ENCODE results near the gene IP6K2. TPM values are rescaled to one million over a fixed set of nuclear protein-coding genes. Genes with fewer than 3 reads are reported as not detected.

IP6K2 gene
- total RNA-seq, 4 donors from 2014 or later: 97.6 to 211 (median 163) TPM

DNA sequence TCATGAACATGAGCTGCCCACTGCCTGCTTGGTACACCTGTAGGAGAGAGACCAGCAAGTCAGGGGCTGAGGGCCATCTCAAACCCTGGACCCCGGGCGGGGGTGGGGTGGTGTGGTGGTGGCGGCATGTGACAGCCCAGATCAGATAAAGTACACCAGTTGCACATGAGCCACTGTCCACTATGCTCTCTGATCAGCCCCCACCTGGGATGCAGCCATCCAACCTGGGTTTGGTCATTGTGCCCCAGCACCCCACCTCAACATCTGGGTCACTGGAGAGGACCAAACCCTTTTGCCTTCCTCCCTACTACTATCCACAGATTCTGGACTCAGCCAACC, 28.3 kb downstream of the IP6K2 start:
- Histone ChIP-seq H3K36me3 (peaks cover 0 to 67% (median 0%) of the 10 kb centered on the region in 3 donors), H3K9me3 (no peaks in the 10 kb centered on the region), H3K4me1 (peaks cover 0 to 24% (median 6%) of the 10 kb centered on the region in 4 donors), H3K27ac (no peak overlapping the region), H3K27me3 (no peaks in the 10 kb centered on the region), H3K4me3 (no peak overlapping the region)
- DNase-seq: no peak
- TF ChIP-seq, protein P1, sequence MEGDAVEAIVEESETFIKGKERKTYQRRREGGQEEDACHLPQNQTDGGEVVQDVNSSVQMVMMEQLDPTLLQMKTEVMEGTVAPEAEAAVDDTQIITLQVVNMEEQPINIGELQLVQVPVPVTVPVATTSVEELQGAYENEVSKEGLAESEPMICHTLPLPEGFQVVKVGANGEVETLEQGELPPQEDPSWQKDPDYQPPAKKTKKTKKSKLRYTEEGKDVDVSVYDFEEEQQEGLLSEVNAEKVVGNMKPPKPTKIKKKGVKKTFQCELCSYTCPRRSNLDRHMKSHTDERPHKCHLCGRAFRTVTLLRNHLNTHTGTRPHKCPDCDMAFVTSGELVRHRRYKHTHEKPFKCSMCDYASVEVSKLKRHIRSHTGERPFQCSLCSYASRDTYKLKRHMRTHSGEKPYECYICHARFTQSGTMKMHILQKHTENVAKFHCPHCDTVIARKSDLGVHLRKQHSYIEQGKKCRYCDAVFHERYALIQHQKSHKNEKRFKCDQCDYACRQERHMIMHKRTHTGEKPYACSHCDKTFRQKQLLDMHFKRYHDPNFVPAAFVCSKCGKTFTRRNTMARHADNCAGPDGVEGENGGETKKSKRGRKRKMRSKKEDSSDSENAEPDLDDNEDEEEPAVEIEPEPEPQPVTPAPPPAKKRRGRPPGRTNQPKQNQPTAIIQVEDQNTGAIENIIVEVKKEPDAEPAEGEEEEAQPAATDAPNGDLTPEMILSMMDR (IDR thresholded peaks at IDR 0.05): no peak
- TF ChIP-seq POLR2A (IDR thresholded peaks at IDR 0.05): no peak

GRCh38 chr3:48688032-48688736, 28.8 kb downstream of the IP6K2 start:
- Histone ChIP-seq H3K27ac (no peak overlapping the region), H3K27me3 (no peaks in the 10 kb centered on the region), H3K36me3 (peaks cover 0 to 61% (median 0%) of the 10 kb centered on the region in 3 donors), H3K9me3 (no peaks in the 10 kb centered on the region), H3K4me1 (peaks cover 3 to 28% (median 6%) of the 10 kb centered on the region in 4 donors), H3K4me3 (no peak overlapping the region)
- no peak for DNase-seq
- TF ChIP-seq, protein P1 (IDR thresholded peaks at IDR 0.05): no peak
- no peak for TF ChIP-seq POLR2A (IDR thresholded peaks at IDR 0.05)

GRCh38 chr3:48687220-48687678, 29.8 kb downstream of the IP6K2 start:
- peaks cover 3 to 31% (median 6%) of the 10 kb centered on the region in 4 donors for H3K4me1 ChIP-seq
- H3K27me3 ChIP-seq: no peaks in the 10 kb centered on the region
- H3K36me3 ChIP-seq: peaks cover 0 to 57% (median 0%) of the 10 kb centered on the region in 3 donors
- H3K4me3 ChIP-seq: no peak overlapping the region
- DNase-seq: no peak
- peak overlapping the region in 1 of 4 donors; percentile 23 for H3K27ac ChIP-seq
- no peak for TF ChIP-seq POLR2A (IDR thresholded peaks at IDR 0.05)
- TF ChIP-seq, protein P1 (IDR thresholded peaks at IDR 0.05): no peak
- H3K9me3 ChIP-seq: no peaks in the 10 kb centered on the region

DNA sequence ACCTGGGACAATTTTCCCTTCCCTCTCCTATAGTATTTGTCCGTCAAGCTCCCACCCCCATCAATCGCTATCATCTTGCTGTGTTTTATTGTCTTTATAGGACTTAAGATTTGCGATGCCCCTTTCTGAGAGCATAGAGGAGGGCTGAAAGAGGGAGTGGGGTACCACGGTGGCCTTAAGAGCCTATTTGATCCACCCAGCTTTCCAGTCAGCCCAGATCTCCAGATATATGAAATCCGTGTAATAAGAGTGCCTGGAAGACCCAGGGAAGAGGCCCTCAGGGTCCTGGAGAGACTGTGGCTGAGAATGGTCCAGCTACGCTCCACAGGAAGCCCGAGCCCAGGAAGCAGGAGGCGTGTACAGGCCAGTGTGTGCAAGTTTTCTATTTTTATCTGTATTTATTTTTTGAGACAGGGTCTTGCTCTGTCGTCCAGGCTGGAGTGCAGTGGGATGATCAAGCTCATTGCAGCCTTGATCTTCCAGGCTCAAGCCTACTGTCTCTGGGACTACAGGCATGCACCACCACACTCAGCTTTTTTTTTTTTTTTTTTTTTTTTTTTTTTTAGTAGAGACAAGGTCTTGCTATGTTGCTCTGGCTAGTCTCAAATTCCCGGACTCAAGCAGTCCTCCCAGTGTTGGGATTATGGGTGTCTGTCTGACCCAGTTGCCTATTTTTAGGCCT, 30.3 kb downstream of the IP6K2 start:
- Histone ChIP-seq H3K27ac (peak overlapping the region in 1 of 4 donors; percentile 29), H3K9me3 (no peaks in the 10 kb centered on the region), H3K36me3 (peaks cover 0 to 57% (median 0%) of the 10 kb centered on the region in 3 donors), H3K4me1 (peaks cover 3 to 31% (median 6%) of the 10 kb centered on the region in 4 donors), H3K27me3 (no peaks in the 10 kb centered on the region), H3K4me3 (peak overlapping the region in 2 of 4 donors; percentile 70 to 100)
- DNase-seq: no peak
- TF ChIP-seq POLR2A (IDR thresholded peaks at IDR 0.05): no peak
- TF ChIP-seq, protein P1 (IDR thresholded peaks at IDR 0.05): no peak

GRCh38 chr3:48685603-48686511, 31.2 kb downstream of the IP6K2 start, which contains the start of gene NCKIPSD:
Gene NCKIPSD (minus strand): TSS chr3:48685915. CDS start chr3:48685807, 108 bp downstream.
- peaks cover 3 to 31% (median 6%) of the 10 kb centered on the region in 4 donors for H3K4me1 ChIP-seq
- peak within 1 kb of the TSS; percentile 83 to 96 (median 93) for H3K27ac ChIP-seq
- TF ChIP-seq, protein P1 (IDR thresholded peaks at IDR 0.05): peak; percentile 76 to 85 (median 78)
- peak; percentile 71 to 89 for TF ChIP-seq POLR2A (IDR thresholded peaks at IDR 0.05)
- peak; percentile 90 to 96 (median 95) for DNase-seq
- no peaks in the 10 kb centered on the region for H3K27me3 ChIP-seq
- H3K9me3 ChIP-seq: no peaks in the 10 kb centered on the region
- peaks cover 0 to 57% (median 0%) of the 10 kb centered on the region in 3 donors for H3K36me3 ChIP-seq
- peak within 1 kb of the TSS; percentile 66 to 100 (median 84) for H3K4me3 ChIP-seq
